Adipose tissue (tissue), 3 donors: ENCODE results near the gene LRRC47. TPM values are rescaled to one million over a fixed set of nuclear protein-coding genes. Genes with fewer than 3 reads are reported as not detected.

Source experiments
- H3K27ac ChIP-seq: one replicate; pipeline ENCODE4 v1.5.1; 2013; ENCODE audit warnings: low read depth, low read length
- WGBS, 3 donors: extraction: QIAGEN DNeasy Blood & Tissue Kit; methylation state at CpG; one replicate each; pipeline ENCODE4 v1.1.7; 2013; 5-methylcytosine and 5-hydroxymethylcytosine counted together
- polyA plus RNA-seq, 3 donors: library from polyadenylated mRNA; stranded (reverse); fragments of 200-250 nt; gene quantifications; one replicate each; pipeline ENCODE4 v1.2.3, GENCODE V29; 2013
- donor health status: healthy with polysubstance abuse.
- donor health status: Bipolar disorder and iron deficiency.
- donor health status: healthy.

The LRRC47 gene
- polyA plus RNA-seq, 3 donors = 21.4 to 25.4 (median 22.2) TPM

- 73 to 88% (median 78%) methylated on average over 23 to 25 of the region's 25 CpGs for WGBS, 3 donors
- no peak overlapping the region for H3K27ac ChIP-seq
These were observed 65.6 kb downstream of the LRRC47 start for GRCh38 chr1:3730543-3731247.

DNA sequence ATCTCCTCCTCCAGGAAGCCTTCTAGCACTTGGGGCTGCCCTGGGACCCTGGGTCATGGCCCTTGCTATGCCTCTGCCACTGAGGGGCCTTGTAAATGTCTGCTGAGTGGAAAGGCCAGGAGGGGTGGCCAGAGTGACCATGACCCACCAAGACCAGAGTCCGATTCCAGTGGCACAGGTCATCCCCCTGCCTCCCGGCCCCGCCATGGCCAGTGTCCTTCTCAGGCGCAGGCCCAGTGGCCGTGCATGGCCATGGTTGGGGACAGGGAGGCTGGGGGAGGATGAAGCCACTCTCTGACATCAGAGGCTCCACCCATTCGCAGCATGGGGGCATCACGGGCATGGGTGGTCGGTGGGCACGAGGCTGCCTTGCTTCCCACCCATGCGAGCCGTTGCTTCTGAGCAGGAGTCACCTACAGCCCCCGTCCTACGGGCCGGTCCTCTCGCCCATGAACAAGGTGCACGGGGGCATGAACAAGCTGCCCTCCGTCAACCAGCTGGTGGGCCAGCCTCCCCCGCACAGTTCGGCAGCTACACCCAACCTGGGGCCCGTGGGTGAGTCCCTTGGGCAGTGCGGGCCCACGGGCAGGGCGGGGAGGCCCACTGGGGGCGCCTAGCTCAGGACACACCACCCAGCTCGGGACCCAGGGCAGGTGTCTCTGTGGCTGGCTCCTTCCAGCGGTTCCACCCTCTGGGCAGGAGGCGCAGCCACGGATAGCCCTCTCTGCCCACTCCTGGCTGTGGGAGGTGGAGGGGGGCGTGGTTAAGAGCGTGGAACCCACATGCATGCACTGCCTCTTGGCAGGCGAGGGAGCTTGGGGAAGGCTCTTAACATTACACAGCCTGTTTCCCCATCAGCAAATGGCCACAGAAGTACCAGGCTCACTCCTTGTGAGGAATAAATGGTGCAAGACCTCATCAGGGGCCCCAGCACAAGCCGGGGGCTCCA lies 66.4 kb downstream of the LRRC47 start:
- no peak overlapping the region for H3K27ac ChIP-seq
- 74 to 80% (median 78%) methylated on average over 29 to 32 of the region's 32 CpGs for WGBS, 3 donors

Other genes with a start within 250 kb of the LRRC47 start
- gene MEGF6, start 185.0 kb downstream of the LRRC47 start, polyA plus RNA-seq = 10 to 100 TPM in 2 of 3 donors, 1 to 10 TPM in 1; 6.6 to 16.3 (median 11.7) TPM
- 10 to 100 TPM; 22.8 to 49.7 (median 30.9) TPM for gene TPRG1L, start 171.5 kb downstream of the LRRC47 start, polyA plus RNA-seq
- 10 to 100 TPM; 12.0 to 17.5 (median 17.4) TPM for gene WRAP73, start 146.4 kb downstream of the LRRC47 start, polyA plus RNA-seq
- gene TP73, start 144.0 kb downstream of the LRRC47 start, polyA plus RNA-seq = under 1 TPM in 2 of 3 donors, not detected in 1; 0.01 to 0.24 TPM
- not detected for gene CCDC27, start 44.0 kb downstream of the LRRC47 start, polyA plus RNA-seq
- gene SMIM1, start 23.7 kb downstream of the LRRC47 start, polyA plus RNA-seq = 1 to 10 TPM; 1.8 to 8.2 (median 3.7) TPM
- 10 to 100 TPM in 1 of 3 donors, 1 to 10 TPM in 2; 7.4 to 10.3 (median 8.5) TPM for gene CEP104, start 60.7 kb upstream of the LRRC47 start, polyA plus RNA-seq
- gene DFFB, start 61.0 kb upstream of the LRRC47 start, polyA plus RNA-seq = 1 to 10 TPM; 3.1 to 4.4 (median 4.3) TPM
- gene C1orf174, start 103.8 kb upstream of the LRRC47 start, polyA plus RNA-seq = 10 to 100 TPM in 2 of 3 donors, 1 to 10 TPM in 1; 10.0 to 20.7 (median 10.9) TPM